HepG2 (cell line): Measurements from ENCODE around the gene C1orf159. TPM values are rescaled to one million over a fixed set of nuclear protein-coding genes. Genes with fewer than 3 reads are reported as not detected.

ENCODE experiments used
- ATAC-seq: fragments of 200-7000 bp; cut with Tn5 transposase; 3 replicates; pipeline ENCODE4 v1.9.1; 2020; ENCODE audit warnings: mild to moderate bottlenecking, moderate library complexity
- BruUV-seq: library from RNA; stranded (reverse); fragments of 400-500 nt; replicated peaks from 2 replicates; lab custom pipeline; 2021; lab: Mats Ljungman, UMichigan
- CTCF ChIA-PET: fragments of 300-600 bp; formaldehyde crosslinking; extraction: SDS; loops from one replicate; lab custom pipeline; 2021; ENCODE audit warnings: low total read pairs, inconsistent platforms, low intra/inter-chr PET ratio; lab: Yijun Ruan, JAX
- POLR2A ChIA-PET: fragments of 350-600 bp; sonication (Branson Sonifier 250); formaldehyde crosslinking; loops from one replicate; lab custom pipeline; 2020; ENCODE audit warnings: antibody characterized with exemption, inconsistent platforms; lab: Yijun Ruan, JAX
- DNase-seq: peaks from one replicate; pipeline ENCODE4 v3.0.0-alpha.2; 2015; ENCODE audit warnings: low spot score
- FAIRE-seq: peaks from 3 replicates; lab custom pipeline; 2011; peaks lifted over from hg19 to GRCh38; lab: Jason Lieb, UNC
- H2AFZ ChIP-seq: one replicate; pipeline ENCODE4 v1.6.1; 2011; ENCODE audit warnings: low read length, inconsistent platforms
- H3K27ac ChIP-seq: fragments of 300-600 bp; 3 replicates; pipeline ENCODE4 v1.8.0; 2011; ENCODE audit warnings: mixed run types, mild to moderate bottlenecking, mixed read lengths, low read length, inconsistent platforms; ENCODE audit not compliant: insufficient read depth; ENCODE audit errors: extremely low read length
- H3K27me3 ChIP-seq, 2 experiments: fragments of 200-600 bp in 1 of 2; 2 replicates in 1 of 2; 3 replicates in 1 of 2; pipeline versions ENCODE4 v1.6.0 to v1.8.0; 2011; ENCODE audit warnings: low read length in 2 of 2, mild to moderate bottlenecking in 2 of 2, moderate library complexity in 2 of 2, inconsistent platforms in 1 of 2; ENCODE audit not compliant: insufficient read depth in 2 of 2, control insufficient read depth in 1 of 2
- H3K36me3 ChIP-seq, 2 experiments: fragments of 200-600 bp in 1 of 2; replicated peaks in 1 of 2; 2 replicates in 1 of 2; 3 replicates in 1 of 2; pipeline versions ENCODE4 v1.5.1 to v1.8.0; 2011; ENCODE audit warnings: low read length in 2 of 2, inconsistent platforms in 1 of 2; ENCODE audit not compliant: insufficient read depth in 2 of 2, control insufficient read depth in 1 of 2
- H3K4me1 ChIP-seq: 2 replicates; pipeline ENCODE4 v1.5.1; 2012; ENCODE audit warnings: low read length, inconsistent platforms; ENCODE audit not compliant: insufficient read depth
- H3K4me2 ChIP-seq: 2 replicates; pipeline ENCODE4 v1.6.0; 2011; ENCODE audit warnings: low read depth, low read length, inconsistent platforms
- H3K4me3 ChIP-seq, 3 experiments: fragments of 200-600 bp in 1 of 3; sonication (generic), shearing (Covaris generic) in 1 of 3; replicated peaks in 1 of 3; 2 replicates each; pipeline ENCODE4 v1.5.1; 2011 to 2016; ENCODE audit warnings: low read length in 3 of 3, inconsistent platforms in 2 of 3, low read depth in 2 of 3, mild to moderate bottlenecking in 2 of 3, control low read depth in 1 of 3, mixed read lengths in 1 of 3; ENCODE audit not compliant: insufficient read depth in 1 of 3
- H3K79me2 ChIP-seq: one replicate; pipeline ENCODE4 v1.6.1; 2011; ENCODE audit warnings: low read length, inconsistent platforms; ENCODE audit not compliant: insufficient read depth
- H3K9ac ChIP-seq: 2 replicates; pipeline ENCODE4 v1.6.0; 2011; ENCODE audit warnings: mild to moderate bottlenecking, low read depth, low read length, inconsistent platforms; ENCODE audit not compliant: insufficient read depth
- H3K9me3 ChIP-seq: 2 replicates; pipeline ENCODE4 v1.5.1; 2012; ENCODE audit warnings: mild to moderate bottlenecking, low read length
- H4K20me1 ChIP-seq: 2 replicates; pipeline ENCODE4 v1.6.0; 2011; ENCODE audit warnings: inconsistent platforms, mild to moderate bottlenecking, low read length, moderate library complexity; ENCODE audit not compliant: insufficient read depth
- BCL6 ChIP-seq: IDR thresholded peaks from 2 replicates; pipeline ENCODE4 v1.6.1; 2016; ENCODE audit warnings: missing genetic modification reagents, missing compliant biosample characterization
- CHD2 ChIP-seq: IDR thresholded peaks from 2 replicates; pipeline ENCODE4 v1.6.1; 2011; ENCODE audit warnings: low read depth, low read length, improper control_type of control experiment
- FOXK2 ChIP-seq: fragments of 450-650 bp; IDR thresholded peaks from 2 replicates; pipeline ENCODE4 v1.6.1; 2016
- IRF9 ChIP-seq: sonication (generic); formaldehyde crosslinking; IDR thresholded peaks from 2 replicates; pipeline ENCODE4 v1.8.0; 2022; ENCODE audit warnings: missing genetic modification reagents, mild to moderate bottlenecking, borderline replicate concordance
- KLF9 ChIP-seq: IDR thresholded peaks from 2 replicates; pipeline ENCODE4 v1.6.1; 2016; ENCODE audit warnings: low read depth
- MIER2 ChIP-seq: IDR thresholded peaks from 2 replicates; pipeline ENCODE4 v1.6.1; 2016; ENCODE audit warnings: missing biosample characterization, missing genetic modification reagents
- ZNF530 ChIP-seq: sonication (generic); formaldehyde crosslinking; IDR thresholded peaks from 2 replicates; pipeline ENCODE4 v1.5.0; 2020; ENCODE audit warnings: low read depth, mild to moderate bottlenecking, missing genetic modification reagents
- ZNF83 ChIP-seq: sonication (generic); formaldehyde crosslinking; IDR thresholded peaks from 2 replicates; pipeline ENCODE4 v1.4.0; 2020; ENCODE audit warnings: missing genetic modification reagents, mild to moderate bottlenecking, borderline replicate concordance
- ZNF878 ChIP-seq: sonication (generic); formaldehyde crosslinking; IDR thresholded peaks from 2 replicates; pipeline ENCODE4 v1.8.1; 2023; ENCODE audit warnings: mild to moderate bottlenecking, missing genetic modification reagents, moderate library complexity
- WGBS: methylation state at CpG from one replicate; pipeline ENCODE4 v1.1.6; 2017; ENCODE audit warnings: low lambda C conversion rate; 5-methylcytosine and 5-hydroxymethylcytosine counted together
- in situ Hi-C: cut with HindIII; loops from 2 replicates; pipeline ENCODE4 v1.10.0; 2017; ENCODE audit warnings: low pct_unique_long_range_greater_than_20kb; ENCODE audit not compliant: extremely low pct_ligation_motif_present
- intact Hi-C: fragments of 100-400 bp; cut with micrococcal nuclease; formaldehyde crosslinking; loops from one replicate; pipeline ENCODE4 v1.10.0; 2022; ENCODE audit not compliant: unreplicated experiment
- polyA plus RNA-seq, 8 experiments: library from polyadenylated mRNA; depleted of rRNA in 3 of 8; stranded (reverse) in 7 of 8; unstranded in 1 of 8; fragments of >200 nt; fragmentation: Illumina TruSeq in 4 of 8; extraction: Trizol in 4 of 8; gene quantifications; 2 replicates each; pipeline versions ENCODE4 v1.2.1 to v1.2.3, GENCODE V29; 2011 to 2016; ENCODE audit warnings: low read depth in 4 of 8, missing spikeins in 1 of 8, mixed read lengths in 1 of 8; ENCODE audit not compliant: insufficient read depth in 1 of 8
- total RNA-seq, 5 experiments: library from RNA; depleted of rRNA; stranded (reverse); fragments of >200 nt; fragmentation: Illumina TruSeq; extraction: Trizol; gene quantifications; 2 replicates each; pipeline ENCODE4 v1.2.3, GENCODE V29; 2016; ENCODE audit warnings: low read depth in 1 of 5
- TF ChIP-seq, protein P1 (sequence below): sonication (generic); formaldehyde crosslinking; IDR thresholded peaks from 2 replicates; pipeline ENCODE4 v1.4.0; 2020; ENCODE audit warnings: missing genetic modification reagents
- TF ChIP-seq, protein P2 (sequence below): sonication (generic); formaldehyde crosslinking; IDR thresholded peaks from 2 replicates; pipeline ENCODE4 v1.8.1; 2022; ENCODE audit warnings: low read depth, mild to moderate bottlenecking, missing genetic modification reagents
- TF ChIP-seq, protein P3 (sequence below): sonication (generic); formaldehyde crosslinking; IDR thresholded peaks from 2 replicates; pipeline ENCODE4 v1.4.0; 2020; ENCODE audit warnings: missing genetic modification reagents
- TF ChIP-seq, protein P4 (sequence below): sonication (generic); formaldehyde crosslinking; IDR thresholded peaks from 2 replicates; pipeline ENCODE4 v1.4.0; 2020; ENCODE audit warnings: missing genetic modification reagents

C1orf159 gene
- total and polyA plus RNA-seq, 2 of the 13 experiments (the other 11 are each of a cell fraction or from before 2014, with no cell fraction given), result 3.8 to 6.7 TPM

DNA sequence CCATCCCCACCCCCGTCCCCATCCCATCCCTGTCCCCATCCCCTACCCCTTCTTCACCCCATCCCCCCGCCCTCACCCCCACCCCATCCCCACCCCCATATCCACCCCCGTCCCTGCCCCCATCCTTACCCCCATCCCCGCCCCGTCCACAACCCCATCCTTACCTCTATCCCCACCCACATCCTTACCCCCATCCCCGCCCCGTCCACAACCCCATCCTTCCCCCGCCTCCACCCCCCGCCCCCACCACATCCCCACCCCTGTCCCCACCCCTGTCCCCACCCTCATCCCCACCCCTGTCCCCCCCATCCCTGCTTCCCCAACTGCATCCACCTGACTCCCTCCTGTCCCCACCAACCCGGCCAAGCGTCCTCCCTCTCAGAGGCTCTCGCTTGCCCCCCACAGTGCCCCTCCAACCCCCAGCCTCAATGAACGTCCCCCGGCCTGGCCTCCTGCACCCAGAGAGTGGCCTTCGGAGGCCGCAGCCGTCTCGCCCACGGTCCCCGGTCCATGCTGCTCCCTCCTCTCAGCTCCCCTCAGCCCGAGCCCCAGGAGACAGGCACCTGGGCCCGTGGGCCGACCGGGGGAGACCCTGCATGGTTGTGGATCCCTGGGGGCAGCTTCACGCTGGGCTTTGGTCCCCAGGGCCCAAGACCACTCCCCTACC, 25.5 kb upstream of the C1orf159 start:
- Histone ChIP-seq H3K9me3 (no peaks in the 10 kb centered on the region), H3K36me3 (no peaks in the 10 kb centered on the region), H3K27me3 (no peaks in the 10 kb centered on the region), H3K79me2 (no peaks in the 10 kb centered on the region), H3K9ac (no peak overlapping the region), H3K4me3 (no peak overlapping the region), H3K4me1 (peaks cover 11% of the 10 kb centered on the region; the same call in 1 of the 2 replicates), H3K4me2 (no peak overlapping the region), H2AFZ (no peak overlapping the region), H3K27ac (no peak overlapping the region), H4K20me1 (no peaks in the 10 kb centered on the region)
- ATAC-seq (no peak), FAIRE-seq (no peak), DNase-seq (no peak)
- TF ChIP-seq, protein P1, sequence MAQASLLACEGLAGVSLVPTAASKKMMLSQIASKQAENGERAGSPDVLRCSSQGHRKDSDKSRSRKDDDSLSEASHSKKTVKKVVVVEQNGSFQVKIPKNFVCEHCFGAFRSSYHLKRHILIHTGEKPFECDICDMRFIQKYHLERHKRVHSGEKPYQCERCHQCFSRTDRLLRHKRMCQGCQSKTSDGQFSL (CRISPR knock-in tag), result no peak
- TF ChIP-seq, protein P2, sequence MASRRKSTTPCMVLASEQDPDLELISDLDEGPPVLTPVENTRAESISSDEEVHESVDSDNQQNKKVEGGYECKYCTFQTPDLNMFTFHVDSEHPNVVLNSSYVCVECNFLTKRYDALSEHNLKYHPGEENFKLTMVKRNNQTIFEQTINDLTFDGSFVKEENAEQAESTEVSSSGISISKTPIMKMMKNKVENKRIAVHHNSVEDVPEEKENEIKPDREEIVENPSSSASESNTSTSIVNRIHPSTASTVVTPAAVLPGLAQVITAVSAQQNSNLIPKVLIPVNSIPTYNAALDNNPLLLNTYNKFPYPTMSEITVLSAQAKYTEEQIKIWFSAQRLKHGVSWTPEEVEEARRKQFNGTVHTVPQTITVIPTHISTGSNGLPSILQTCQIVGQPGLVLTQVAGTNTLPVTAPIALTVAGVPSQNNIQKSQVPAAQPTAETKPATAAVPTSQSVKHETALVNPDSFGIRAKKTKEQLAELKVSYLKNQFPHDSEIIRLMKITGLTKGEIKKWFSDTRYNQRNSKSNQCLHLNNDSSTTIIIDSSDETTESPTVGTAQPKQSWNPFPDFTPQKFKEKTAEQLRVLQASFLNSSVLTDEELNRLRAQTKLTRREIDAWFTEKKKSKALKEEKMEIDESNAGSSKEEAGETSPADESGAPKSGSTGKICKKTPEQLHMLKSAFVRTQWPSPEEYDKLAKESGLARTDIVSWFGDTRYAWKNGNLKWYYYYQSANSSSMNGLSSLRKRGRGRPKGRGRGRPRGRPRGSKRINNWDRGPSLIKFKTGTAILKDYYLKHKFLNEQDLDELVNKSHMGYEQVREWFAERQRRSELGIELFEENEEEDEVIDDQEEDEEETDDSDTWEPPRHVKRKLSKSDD (CRISPR knock-in tag), result no peak
- no peak for TF ChIP-seq ZNF878 (CRISPR knock-in tag)
- TF ChIP-seq ZNF83 (CRISPR knock-in tag), result no peak
- no peak for TF ChIP-seq ZNF530
- no peak for TF ChIP-seq FOXK2
- TF ChIP-seq IRF9 (CRISPR knock-in tag), result no peak
- TF ChIP-seq BCL6 (CRISPR knock-in tag), result no peak
- TF ChIP-seq, protein P3, sequence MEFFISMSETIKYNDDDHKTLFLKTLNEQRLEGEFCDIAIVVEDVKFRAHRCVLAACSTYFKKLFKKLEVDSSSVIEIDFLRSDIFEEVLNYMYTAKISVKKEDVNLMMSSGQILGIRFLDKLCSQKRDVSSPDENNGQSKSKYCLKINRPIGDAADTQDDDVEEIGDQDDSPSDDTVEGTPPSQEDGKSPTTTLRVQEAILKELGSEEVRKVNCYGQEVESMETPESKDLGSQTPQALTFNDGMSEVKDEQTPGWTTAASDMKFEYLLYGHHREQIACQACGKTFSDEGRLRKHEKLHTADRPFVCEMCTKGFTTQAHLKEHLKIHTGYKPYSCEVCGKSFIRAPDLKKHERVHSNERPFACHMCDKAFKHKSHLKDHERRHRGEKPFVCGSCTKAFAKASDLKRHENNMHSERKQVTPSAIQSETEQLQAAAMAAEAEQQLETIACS (CRISPR knock-in tag), result no peak
- no peak for TF ChIP-seq MIER2 (CRISPR knock-in tag)
- no peak for TF ChIP-seq KLF9 (CRISPR knock-in tag)
- TF ChIP-seq, protein P4, sequence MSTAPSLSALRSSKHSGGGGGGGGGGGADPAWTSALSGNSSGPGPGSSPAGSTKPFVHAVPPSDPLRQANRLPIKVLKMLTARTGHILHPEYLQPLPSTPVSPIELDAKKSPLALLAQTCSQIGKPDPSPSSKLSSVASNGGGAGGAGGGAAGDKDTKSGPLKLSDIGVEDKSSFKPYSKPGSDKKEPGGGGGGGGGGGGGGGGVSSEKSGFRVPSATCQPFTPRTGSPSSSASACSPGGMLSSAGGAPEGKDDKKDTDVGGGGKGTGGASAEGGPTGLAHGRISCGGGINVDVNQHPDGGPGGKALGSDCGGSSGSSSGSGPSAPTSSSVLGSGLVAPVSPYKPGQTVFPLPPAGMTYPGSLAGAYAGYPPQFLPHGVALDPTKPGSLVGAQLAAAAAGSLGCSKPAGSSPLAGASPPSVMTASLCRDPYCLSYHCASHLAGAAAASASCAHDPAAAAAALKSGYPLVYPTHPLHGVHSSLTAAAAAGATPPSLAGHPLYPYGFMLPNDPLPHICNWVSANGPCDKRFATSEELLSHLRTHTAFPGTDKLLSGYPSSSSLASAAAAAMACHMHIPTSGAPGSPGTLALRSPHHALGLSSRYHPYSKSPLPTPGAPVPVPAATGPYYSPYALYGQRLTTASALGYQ (CRISPR knock-in tag), result no peak
- no peak for TF ChIP-seq CHD2
- ChIA-PET POLR2A (no interaction called here), CTCF (no interaction called here)
- BruUV-seq, result no TSS peak
- in situ Hi-C loops (no loop called here), intact Hi-C loops (no loop called here)
- WGBS, result 92% methylated on average over 25 of the region's 25 CpGs
